ENCODE results near the gene OSBPL8. TPM values are rescaled to one million over a fixed set of nuclear protein-coding genes. Genes with fewer than 3 reads are reported as not detected.

OSBPL8 gene
- total and polyA plus RNA-seq, 2 experiments from 2014 or later: 78.0 to 124 TPM

GRCh38 chr12:76583301-76583700, 23.7 kb upstream of the OSBPL8 start:
- Histone ChIP-seq H3K4me3 (no peak overlapping the region), H3K27me3 (ENCODE audit: insufficient read depth) (no peaks in the 10 kb centered on the region), H3K79me2 (replicated peaks; ENCODE audit: insufficient read depth) (no peaks in the 10 kb centered on the region), H3F3A (replicated peaks; ENCODE audit: low read depth) (no peaks in the 10 kb centered on the region), H3K36me3 (ENCODE audit: insufficient read depth) (no peaks in the 10 kb centered on the region), H4K20me1 (replicated peaks; ENCODE audit: insufficient read depth) (no peaks in the 10 kb centered on the region), H3K27ac (ENCODE audit: low read depth) (no peak overlapping the region), H3K4me1 (ENCODE audit: insufficient read depth) (no peaks in the 10 kb centered on the region), H3K4me2 (no peak overlapping the region), H3K9me2 (ENCODE audit: insufficient read depth) (no peaks in the 10 kb centered on the region), H2AFZ (no peak overlapping the region)
- Mint-ChIP-seq H3K4me1 (no peaks in the 10 kb centered on the region), H3K9me3 (no peaks in the 10 kb centered on the region), H3K27me3 (ENCODE audit: insufficient read depth, low read depth, poor library complexity) (no peaks in the 10 kb centered on the region), H3K27ac (no peak overlapping the region), H3K36me3 (ENCODE audit: low read depth) (no peaks in the 10 kb centered on the region), H3K4me3 (no peak overlapping the region)
- no peak for TF ChIP-seq REST (IDR thresholded peaks at IDR 0.05; ENCODE audit: unreplicated experiment)
- no peak for TF ChIP-seq NANOG (IDR thresholded peaks at IDR 0.05; ENCODE audit: borderline replicate concordance)
- no peak for TF ChIP-seq ZNF114 (CRISPR knock-in tag; IDR thresholded peaks at IDR 0.05)
- no peak for TF ChIP-seq ETS1 (IDR thresholded peaks at IDR 0.05)
- no peak for TF ChIP-seq ZNF331 (CRISPR knock-in tag; IDR thresholded peaks at IDR 0.05; ENCODE audit: low read depth)
- TF ChIP-seq JUNB (IDR thresholded peaks at IDR 0.05; ENCODE audit: unreplicated experiment): no peak
- no peak for TF ChIP-seq POLR2AphosphoS5 (IDR thresholded peaks at IDR 0.05; ENCODE audit: low read depth)
- no peak for TF ChIP-seq CTCF (conservative IDR thresholded peaks at IDR 0.05; ENCODE audit: low read depth in 2 of 2)
- no peak for TF ChIP-seq ZNF462 (CRISPR knock-in tag; IDR thresholded peaks at IDR 0.05)
- no peak for TF ChIP-seq EZH2phosphoT487 (IDR thresholded peaks at IDR 0.05; ENCODE audit: unreplicated experiment)
- no peak for ATAC-seq
- DNase-seq (ENCODE audit: low spot score): no peak

Measured in GM23338 (cell line).